CD1c-positive myeloid dendritic cell (primary cell): ENCODE data around the gene ALDH1B1.

Experiments
- DNase-seq: peaks from one replicate; pipeline ENCODE4 v3.0.0-alpha.2; 2016; ENCODE audit errors: extremely low spot score

The ALDH1B1 gene

DNA sequence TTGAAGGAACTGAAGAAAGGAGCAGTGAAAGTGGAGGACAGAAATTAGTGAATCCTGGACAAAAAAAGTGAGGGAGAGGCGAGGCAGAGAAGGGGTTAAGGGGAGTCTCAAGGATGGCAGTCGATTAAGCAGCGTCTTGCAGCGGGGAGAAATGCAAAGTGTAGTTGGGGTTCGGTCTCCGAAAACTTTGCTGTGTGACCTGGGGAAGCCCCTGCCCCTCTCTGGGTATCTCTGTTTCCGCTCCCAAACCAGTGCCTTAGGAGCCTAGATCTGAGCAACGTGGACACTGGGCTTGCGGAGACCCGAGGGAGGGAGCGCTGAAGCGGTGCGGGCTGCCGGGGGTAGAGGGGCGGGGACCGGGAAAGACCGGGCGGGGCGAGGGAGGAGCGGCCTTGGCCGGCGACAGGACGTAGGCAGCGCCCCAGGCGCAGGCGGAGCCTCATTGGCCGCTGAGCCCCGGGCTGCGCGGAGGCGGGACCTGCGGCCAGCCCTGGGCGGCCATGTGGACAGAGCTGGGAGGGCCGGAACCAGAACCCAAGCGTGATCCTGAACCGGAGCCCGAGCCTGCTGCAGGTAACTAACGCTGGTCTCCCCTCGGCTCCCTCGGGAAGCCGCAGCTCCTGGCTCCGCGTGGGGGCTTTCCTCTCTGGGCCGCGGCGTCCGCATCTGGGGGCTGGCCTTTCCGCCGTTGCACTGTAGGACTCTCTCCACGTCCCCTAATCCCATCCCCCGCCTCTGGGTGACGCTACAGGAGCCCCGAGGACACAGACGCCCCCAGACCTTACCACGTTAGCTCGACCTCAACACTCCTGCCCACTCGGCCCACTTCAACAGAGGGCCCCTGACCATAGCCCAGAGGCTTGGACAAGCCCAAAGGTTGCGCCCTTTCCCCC, at the start of gene ALDH1B1:
Gene ALDH1B1 (plus strand): TSS at position 468 of the 893 bp plus-strand sequence. CDS start 3,047 bp downstream, outside the sequence.
- DNase-seq: peak; percentile 92

DNA sequence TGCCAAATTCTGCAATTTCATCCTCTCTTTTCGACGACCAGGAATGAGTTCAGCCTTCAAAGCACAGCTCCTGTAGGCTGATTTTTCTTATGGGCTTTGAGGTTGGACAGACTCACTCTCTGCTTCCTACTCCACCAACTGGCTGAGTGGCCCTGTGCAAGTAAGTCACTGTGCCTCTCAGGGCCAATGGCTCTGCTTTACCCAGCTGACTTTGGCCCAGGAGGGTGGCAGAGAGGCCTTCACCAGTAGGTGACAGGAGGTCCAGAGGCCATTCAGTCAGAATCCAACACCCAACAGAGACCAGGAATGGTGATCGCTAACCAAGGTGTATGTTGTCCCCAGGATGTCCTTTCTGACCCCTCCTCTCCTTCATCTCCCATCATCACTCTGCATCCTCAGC, 49.5 kb upstream of the ALDH1B1 start:
- DNase-seq: no peak

DNA sequence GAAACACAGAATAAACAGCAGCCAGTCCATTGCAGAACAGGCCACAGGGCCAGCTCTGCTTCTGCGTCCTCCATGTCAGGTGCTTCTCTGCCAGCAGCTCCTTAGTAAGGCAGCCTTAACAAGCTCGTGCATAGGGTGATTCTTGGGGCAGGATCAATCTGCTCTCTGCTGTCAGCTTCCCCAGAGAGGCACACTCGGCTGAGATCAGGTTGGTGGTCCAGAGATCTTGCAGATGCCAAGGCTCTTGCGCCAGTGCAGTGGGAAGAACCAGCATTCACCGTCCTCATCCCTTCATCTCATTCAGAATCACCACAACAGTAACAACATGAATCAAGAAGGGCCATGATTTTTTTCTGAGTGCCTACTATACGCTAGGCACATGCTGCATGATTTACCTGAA, 49.0 kb upstream of the ALDH1B1 start:
- DNase-seq: no peak

DNA sequence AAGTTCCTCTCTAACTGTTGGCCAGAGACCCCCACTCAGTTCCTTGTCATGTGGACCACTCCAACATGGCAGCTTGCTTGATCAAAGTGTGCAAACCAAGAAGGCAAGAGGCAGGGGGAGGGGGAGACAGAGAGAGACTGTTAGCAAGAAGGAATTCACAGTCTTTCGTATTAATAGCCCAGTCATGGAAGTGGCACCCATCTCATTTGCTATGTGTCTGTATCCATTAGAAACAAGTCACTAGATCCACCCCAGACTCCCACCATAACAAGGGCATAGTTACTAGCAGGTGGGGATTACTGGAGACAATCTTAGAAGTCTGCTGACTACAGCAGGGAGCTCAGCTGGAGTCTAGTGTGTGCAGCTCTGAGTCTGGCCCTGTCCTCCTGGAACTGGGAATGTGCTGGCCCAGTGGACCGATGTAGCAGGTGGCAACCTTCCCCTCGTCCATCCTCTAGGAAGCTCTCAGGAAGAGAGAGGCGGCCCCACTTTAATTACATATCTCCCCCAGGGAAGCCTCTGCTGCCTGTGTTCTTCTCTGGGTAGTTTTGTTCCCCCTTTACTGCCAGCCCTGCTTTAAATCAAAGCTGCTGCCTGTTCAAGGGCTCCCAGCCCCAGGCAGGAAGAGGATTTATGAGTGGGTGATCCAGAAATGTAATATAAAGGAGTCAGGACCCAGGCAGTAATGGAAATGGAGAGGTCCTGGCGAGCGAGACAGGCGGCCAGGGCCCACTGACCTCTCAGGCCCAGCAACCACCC, 47.8 kb upstream of the ALDH1B1 start:
- DNase-seq: no peak

GRCh38 chr9:38345851-38346755, 46.4 kb upstream of the ALDH1B1 start:
- DNase-seq: no peak

DNA sequence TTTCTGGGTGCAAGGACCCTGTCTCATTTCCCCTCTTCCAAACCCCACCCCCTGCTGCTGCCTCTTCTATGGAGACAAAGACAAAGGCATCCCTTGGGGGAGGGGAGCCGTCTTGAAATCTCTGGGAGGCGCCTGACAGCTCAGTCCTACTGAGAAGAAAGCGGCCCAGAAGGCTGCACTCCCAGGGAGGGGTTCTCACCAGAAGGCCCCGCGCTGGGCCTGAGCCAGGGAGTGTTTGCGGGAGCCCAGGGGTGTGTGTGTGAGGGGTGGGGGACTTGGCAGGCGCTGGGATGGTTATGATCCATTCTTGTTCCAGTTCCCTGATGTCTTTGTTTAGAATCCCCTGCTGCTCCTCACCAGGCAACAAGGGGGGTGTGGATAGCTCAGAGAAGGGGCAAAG, 45.7 kb upstream of the ALDH1B1 start:
- no peak for DNase-seq

GRCh38 chr9:38347271-38347671, 45.2 kb upstream of the ALDH1B1 start:
- no peak for DNase-seq

DNA sequence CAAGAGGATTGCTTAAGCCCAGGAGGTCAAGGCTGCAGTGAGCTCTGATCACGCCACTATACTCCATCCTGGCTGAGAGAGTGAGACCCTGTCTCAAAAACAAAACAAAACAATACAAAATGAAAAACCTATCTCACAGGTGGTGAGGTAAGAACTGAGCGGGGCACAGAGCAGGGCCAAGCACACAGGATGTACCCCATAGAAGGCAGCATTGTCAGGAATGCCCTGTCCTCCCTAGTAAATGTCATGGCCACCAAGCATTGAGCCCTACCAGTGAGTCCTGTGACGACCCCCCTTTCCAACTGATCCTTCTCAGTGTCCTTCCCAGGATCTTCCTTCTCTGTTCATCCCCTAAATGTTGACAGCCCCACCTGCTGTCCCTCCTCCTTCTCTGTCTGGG, 44.6 kb upstream of the ALDH1B1 start:
- DNase-seq: no peak

GRCh38 chr9:38350529-38350928, 42.0 kb upstream of the ALDH1B1 start:
- DNase-seq: no peak

GRCh38 chr9:38352530-38353328, 39.8 kb upstream of the ALDH1B1 start:
- DNase-seq: no peak

DNA sequence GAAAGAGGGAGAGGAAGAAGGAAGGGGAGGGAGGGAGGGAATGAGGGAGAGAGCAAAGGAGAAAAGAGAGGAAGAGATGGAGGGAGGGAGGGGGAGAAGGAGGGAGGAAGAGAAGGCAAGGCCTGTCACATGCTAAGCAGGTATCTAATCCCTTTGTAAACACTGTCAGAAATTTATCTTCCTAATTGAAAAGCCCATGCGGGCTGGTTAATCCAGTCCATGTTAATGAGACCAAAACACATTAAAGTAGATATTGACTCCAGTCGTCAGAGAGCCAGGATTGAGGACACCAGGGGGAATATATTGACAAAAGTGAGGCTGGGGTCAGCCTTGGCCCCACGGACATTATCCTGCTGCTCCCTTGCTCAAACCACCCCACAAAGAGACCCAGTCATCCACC, 37.4 kb upstream of the ALDH1B1 start:
- DNase-seq: no peak

- DNase-seq: no peak
Observed at GRCh38 chr9:38355517-38356120, 36.9 kb upstream of the ALDH1B1 start.

- no peak for DNase-seq
Observed at GRCh38 chr9:38356851-38357250, 35.7 kb upstream of the ALDH1B1 start.

- no peak for DNase-seq
Observed at GRCh38 chr9:38357350-38358114, 35.0 kb upstream of the ALDH1B1 start.

GRCh38 chr9:38358390-38359296, 33.9 kb upstream of the ALDH1B1 start:
- DNase-seq: no peak

DNA sequence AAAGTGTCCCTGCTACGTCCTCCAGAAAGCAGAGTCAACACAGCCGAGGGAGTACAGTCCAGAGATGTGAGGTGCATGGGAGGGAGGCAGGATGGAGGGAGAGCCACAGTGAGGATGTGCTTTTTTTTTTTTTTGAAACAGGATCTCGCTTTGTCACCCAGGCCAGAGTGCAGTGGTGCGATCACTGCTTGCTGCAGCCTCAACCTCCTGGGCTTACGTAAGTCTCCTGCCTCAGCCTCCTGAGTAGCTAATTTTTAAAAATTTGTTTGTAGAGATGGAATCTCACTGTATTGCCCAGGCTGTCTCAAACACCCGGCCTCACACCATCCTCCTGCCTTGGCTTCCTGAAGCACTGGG, 33.2 kb upstream of the ALDH1B1 start:
- DNase-seq: no peak

GRCh38 chr9:38359689-38360385, 32.7 kb upstream of the ALDH1B1 start:
- no peak for DNase-seq

GRCh38 chr9:38360839-38361472, 31.5 kb upstream of the ALDH1B1 start:
- DNase-seq: no peak
